ENCODE results near the gene ANAPC13.

The ANAPC13 gene

DNA sequence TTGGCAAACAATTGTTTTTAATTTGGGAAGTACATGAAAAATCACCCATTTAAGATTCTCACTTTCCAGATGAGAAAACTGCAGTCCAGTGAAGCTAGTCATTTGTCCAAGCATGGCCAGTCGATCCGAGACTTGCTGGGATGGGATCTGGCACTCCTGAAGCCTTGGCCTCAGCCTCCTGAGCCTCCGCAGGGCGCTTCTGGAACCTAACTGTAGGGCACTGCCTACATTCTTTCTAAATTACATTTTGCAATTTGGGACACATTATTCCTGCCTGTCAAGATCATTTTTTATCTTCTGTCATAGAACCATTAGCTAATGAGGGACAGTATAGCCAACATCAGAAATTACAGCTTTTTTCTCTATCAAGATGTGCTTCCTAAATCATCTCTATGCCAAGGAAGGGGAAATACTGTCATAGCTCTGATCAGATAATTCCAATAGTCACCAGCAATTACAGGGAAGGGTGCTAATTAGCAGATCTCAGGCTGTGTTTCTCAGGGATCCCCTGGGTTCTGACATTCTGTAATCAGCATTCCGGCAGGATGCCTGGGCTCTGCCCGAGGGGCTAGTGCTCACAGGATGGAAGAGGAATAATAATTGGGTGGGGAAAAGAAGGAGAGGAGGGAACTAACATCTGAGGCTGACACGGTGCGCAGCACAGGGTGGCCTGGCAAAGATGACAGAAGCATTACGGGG lies 28.3 kb downstream of the ANAPC13 start:
- no peak for DNase-seq (ENCODE audit: low spot score)

DNA sequence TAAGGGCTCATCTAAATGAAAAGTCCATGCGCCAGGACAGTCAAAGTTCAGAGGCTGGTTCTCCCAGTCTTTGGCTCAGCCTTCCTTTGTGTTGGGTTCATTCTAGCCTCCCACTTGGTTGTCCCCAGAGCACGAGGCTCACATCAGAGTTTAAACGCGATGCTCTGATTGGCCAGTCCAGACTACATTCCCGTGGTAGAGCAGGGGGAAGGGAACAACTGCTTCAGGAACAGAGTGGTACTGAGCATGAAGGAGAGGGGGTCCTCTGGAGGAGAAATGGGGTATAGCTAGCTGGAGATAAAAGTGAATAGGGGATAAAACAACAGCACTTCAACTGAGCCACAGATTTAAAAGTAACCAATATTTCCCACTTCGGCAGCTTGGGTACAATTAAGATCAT lies 32.2 kb downstream of the ANAPC13 start:
- DNase-seq (ENCODE audit: low spot score): no peak

DNA sequence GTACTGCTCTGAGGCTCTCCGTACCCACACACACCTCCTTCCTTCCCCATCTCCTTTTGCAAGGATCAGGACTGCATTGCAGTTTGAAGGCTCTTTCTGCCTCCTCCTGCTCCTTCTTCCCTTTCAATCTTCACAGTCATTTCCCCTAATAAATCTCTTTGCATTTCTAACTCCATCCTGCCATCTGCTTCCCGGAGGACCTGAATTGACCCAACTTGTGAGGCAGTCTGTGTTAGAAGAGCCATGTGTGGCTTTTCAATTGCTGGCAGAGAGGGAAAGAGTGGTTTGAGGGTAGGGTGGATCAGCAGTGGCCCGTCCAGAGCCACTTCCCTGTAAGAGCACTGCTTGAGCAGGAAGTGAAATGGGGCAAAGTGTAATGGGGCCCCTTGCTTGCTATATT lies 35.8 kb downstream of the ANAPC13 start:
- DNase-seq (ENCODE audit: low spot score): no peak

DNA sequence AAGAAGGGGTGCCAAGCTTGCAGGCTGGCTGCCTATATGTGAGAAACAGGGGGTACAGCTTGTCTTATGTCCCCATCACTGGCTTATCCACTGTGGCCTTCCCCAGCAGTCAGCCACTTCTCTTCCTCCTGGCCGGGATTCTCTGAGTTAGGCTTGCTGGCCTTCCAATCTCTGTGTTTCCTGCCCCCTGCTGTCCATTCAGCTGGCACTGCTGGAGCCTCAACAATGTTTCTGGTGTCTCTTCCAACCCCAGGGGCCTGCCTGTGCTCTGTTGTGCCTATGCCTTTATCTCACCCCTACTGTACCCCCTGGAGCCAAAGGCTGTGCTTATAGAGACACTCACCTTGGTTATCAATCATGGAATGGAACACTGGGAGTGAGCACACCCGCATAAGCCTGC lies 36.5 kb downstream of the ANAPC13 start:
- DNase-seq (ENCODE audit: low spot score): peak; percentile 21

DNA sequence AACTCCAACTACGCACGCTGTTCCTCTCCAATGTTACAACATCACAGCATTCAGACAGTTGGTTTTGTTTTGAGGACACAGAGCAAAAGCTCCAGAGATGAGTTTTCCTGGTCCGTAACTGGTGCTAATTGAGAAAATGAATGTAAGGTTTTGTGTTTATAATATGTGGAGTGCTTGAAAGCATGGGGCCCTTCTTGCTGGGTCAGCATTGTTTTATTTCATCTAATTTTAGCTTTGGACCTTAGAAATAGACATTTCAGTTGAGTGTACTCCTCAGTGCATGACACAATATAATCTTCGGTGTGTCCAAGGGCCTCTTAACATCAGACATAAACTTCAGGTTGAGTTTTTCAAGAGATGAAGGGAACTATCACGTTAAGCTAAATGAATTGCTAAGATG lies 37.1 kb downstream of the ANAPC13 start:
- DNase-seq (ENCODE audit: low spot score): no peak

DNA sequence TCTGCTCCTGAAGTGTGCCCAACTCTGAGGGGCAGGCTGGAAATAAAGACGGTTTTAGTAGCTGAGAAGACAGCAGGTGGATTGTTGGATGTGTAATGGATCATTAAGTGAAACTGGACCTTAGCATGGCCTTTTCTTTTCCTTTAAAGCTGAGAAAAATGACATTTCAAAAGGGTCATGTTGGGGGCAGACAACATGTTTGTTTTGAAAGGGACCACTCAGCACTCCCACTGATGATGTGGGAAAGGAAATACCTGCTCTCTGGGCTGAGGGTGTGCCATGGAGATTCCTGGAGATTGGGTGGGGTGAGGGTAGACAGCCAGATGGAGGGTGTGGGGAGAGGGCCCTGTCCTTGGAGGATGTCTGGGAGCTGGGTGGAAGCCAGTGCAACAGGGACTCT lies 38.4 kb downstream of the ANAPC13 start:
- DNase-seq (ENCODE audit: low spot score): no peak

DNA sequence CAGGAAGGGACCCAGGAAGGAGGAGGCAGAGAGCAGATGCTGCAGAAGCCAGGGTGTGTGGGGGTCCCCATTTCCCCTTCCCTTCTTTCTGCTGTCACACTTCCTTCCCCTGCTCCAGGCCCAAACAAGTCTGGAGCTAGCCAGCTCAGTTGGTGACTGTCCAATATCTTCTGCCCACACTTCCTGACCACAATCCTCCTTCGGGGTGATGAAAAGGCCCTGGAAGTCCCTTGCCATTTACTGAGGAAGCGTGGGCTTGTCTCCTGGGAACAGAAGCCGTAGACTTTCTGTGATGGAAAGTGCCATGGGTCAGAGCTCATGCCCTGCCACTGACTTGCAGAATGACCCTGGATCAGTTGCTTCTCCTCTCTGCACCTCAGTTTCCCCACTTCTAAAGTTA lies 39.0 kb downstream of the ANAPC13 start:
- DNase-seq (ENCODE audit: low spot score): no peak

DNA sequence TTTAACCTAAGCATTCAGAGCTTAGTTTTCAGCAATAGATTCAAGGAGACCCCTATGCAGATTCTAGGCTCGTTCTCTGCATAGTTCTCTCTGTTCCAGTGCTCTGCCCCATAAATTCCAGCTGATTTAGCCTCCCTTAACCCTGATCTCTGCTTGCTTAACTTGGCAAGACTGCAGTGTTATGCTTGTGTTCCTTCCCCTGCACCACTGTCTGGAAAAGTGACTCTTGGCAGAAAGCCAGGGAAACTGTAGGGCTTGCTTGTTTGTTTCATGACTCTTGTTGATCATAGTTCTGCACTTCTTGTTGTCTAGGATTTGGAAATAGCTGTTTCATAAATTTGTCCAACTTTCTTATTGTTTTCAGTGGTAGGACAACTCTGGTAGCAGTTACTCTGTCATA lies 40.1 kb downstream of the ANAPC13 start:
- DNase-seq (ENCODE audit: low spot score): no peak

DNA sequence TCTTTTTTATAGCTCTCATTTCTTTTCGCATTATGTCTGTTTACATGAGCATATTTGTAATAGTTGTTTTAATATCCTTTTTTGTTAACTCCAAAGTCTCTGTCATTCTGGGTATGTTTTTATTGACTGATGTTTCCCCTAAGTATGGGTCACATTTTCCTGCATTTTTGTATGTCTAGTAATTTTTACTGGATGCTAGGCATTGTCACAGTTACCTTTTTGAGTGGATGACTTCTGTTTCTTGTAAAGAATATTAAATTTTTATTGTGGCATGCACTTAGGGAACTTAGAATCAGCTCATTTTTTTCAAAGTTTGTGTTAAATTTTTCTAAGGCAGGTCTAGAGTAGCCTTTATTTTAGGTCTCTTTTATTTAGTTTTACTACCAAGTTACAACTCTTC lies 40.7 kb downstream of the ANAPC13 start:
- no peak for DNase-seq (ENCODE audit: low spot score)

DNA sequence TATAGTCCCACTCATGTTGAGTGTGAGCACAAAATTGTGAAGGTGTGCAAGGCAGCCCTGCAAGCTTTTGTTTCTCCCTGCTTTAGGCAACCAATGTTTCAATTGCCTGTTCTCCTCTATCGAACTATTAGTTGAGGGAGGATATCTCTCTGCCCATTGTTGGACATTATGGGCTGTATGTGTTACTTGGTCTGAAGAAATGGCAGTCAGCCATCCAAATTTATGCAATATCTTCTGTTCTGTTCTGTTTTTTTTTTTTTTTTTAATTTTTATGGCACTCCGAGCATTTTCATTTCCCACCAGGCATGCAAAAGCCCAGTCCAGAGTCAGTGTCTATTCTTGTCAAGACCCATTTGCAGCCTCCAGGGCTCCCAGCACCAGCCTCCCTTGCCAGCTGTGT lies 44.0 kb downstream of the ANAPC13 start:
- DNase-seq (ENCODE audit: low spot score): no peak

DNA sequence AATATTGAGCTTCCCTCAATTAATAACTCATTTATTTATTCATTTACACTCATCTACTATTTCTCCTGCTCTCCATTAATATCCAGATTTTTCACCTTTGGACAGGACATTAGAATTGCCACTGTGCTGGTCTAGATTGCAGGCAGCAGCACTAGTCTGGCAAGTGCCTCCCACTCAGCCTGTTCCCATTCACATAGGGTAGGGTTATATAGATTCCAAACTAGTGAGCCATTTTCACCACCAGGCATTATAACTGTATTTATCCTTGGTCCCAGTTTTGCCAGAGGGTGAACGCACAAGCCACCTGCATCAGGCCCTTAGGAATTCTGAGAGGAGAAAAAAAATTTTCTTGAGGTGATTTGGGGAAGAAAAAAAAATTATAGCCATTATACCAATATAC lies 44.5 kb downstream of the ANAPC13 start:
- no peak for DNase-seq (ENCODE audit: low spot score)

DNA sequence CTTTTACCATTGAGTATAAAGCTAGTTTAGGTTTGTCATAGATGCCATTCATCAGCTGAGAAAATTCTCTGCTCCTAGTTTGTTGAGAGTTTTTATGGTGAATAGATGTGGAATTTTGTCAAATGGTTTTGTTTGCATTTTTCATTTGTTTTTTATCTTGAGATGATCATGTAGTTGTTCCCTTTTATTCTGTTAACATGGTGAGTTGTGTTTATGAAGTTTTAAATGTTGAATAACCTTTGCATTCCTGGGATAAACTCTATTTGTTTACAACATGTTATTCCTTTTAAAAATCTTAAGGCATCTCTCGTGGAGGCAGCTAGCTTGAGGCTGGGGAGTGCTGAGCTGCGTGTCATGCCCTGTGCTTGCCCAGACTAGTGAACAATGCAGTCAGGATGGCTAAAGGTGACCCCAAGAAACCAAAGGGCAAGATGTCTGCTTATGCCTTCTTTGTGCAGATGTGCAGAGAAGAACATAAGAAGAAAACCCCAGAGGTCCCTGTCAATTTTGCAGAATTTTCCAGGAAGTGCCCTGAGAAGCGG lies 48.5 kb downstream of the ANAPC13 start:
- DNase-seq (ENCODE audit: low spot score): no peak

DNA sequence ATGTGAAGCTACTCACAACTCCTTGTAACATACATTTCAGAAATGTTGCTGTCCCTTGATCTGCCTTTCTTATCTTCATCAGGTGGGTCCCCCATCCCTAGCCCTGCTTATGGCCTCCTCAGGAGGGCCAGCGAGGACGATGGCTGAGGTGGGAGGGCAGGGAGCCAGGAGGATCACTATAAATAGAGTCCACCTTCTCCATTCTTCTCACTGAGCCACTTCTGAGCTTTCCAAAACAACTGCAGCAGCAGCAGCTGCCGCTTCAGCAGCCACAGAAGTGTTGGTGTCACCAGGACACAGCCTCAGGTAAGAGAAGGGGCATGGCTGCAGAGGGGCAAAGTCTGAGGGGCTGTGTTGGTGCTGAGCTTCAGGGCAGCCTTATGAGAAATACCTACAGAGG lies 53.5 kb downstream of the ANAPC13 start:
- DNase-seq (ENCODE audit: low spot score): no peak

DNA sequence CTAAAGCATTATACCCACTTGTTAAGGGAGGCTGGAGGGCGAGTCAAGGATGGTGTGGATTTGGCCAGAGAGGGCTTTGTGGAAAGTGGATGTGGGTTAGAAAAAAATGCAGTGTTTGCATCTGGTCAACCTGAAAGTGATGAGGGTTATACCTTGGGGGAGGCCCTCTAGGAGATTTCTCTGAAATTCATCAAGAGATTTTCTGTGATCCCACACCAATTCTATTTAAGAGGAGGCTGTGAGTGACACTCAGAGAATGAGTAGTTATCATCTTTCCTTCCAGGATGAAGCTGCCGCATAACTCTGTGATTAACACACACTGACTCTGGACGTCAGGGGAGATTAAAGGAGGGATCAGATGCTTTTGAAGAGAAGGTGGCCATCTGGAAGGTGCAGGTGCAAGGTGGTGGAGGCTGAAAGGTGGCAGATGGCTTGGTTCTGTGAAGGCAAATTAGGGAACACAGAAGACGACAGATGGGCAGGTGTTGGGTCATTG lies 54.8 kb downstream of the ANAPC13 start:
- DNase-seq (ENCODE audit: low spot score): peak; percentile 23

DNA sequence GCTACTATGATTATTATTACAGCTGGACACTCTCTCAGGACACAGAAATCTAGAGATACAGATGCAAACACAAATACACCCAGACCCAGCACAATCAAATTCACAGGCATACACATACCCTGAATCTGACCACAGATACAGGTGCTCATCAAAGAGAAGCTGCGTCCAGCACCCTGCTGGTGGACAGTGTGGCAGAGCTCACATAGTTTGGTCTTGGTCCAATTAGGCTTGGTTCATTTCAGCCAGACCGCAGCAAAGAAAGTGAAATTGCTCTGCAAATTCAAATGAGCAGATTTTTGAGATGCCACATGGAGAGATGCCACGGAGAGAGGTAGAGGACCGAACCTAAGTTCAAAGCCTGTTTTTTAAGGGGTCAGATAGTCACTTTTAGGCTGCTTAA lies 55.6 kb downstream of the ANAPC13 start:
- DNase-seq (ENCODE audit: low spot score): no peak

DNA sequence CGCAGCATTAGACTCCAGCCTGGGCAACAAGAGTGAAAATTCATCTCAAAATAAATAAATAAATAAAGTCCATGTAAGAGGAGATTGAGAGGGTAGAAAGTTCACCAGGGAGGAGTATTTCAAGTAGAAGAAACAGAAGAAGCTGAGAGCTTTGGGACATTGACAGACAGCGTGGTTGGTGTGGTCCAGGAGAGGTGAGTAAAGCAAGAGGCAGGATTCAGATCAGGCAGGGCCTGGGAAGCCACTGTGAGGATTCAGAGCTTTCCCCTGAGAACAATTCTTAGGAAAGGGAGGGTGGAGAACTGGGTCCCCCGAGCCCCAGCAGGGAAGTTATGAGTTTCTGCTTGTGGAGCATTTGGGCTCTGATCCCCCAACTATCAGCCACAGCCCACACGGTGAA lies 57.4 kb downstream of the ANAPC13 start:
- DNase-seq (ENCODE audit: low spot score): no peak
